Stomach (tissue), 9 donors: ENCODE data around the gene FAM83D. TPM values are rescaled to one million over a fixed set of nuclear protein-coding genes. Genes with fewer than 3 reads are reported as not detected.

ENCODE experiments used
- DNase-seq, 2 donors: peaks; one replicate each; pipeline versions ENCODE4 v3.0.0 to v3.0.0-alpha.2; 2013 to 2019
- H3K27ac ChIP-seq, 5 donors: fragments of 200-600 bp in 4 of 5; sonication (generic) in 4 of 5; one replicate each; pipeline ENCODE4 v1.5.1; 2013 to 2019; ENCODE audit warnings: mild to moderate bottlenecking in 1 of 5, moderate library complexity in 1 of 5
- H3K27me3 ChIP-seq, 3 donors: fragments of 200-600 bp; sonication (generic); one replicate each; pipeline ENCODE4 v1.5.1; 2017 to 2019; ENCODE audit warnings: mixed run types in 1 of 3
- H3K36me3 ChIP-seq, 4 donors: fragments of 200-600 bp; sonication (generic); 1 replicate in 3 of 4; 2 replicates in 1 of 4; pipeline ENCODE4 v1.5.1; 2016 to 2019
- H3K4me1 ChIP-seq, 4 donors: fragments of 200-600 bp; sonication (generic); one replicate each; pipeline ENCODE4 v1.5.1; 2016 to 2019
- H3K4me3 ChIP-seq, 4 donors: fragments of 200-600 bp; sonication (generic) in 3 of 4; one replicate each; pipeline ENCODE4 v1.5.1; 2016 to 2019; ENCODE audit warnings: mild to moderate bottlenecking in 1 of 4
- H3K9me3 ChIP-seq, 4 donors: fragments of 200-600 bp; sonication (generic); one replicate each; pipeline ENCODE4 v1.5.1; 2016 to 2019
- EP300 ChIP-seq: sonication (generic); formaldehyde crosslinking; IDR thresholded peaks from one replicate; pipeline ENCODE4 v1.6.1; 2017; ENCODE audit warnings: antibody characterized with exemption
- POLR2A ChIP-seq, 4 donors: fragments of 450-650 bp; IDR thresholded peaks; one replicate each; pipeline ENCODE4 v1.6.1; 2016; ENCODE audit warnings: antibody characterized with exemption in 4 of 4, control low read depth in 2 of 4, mild to moderate bottlenecking in 1 of 4, moderate library complexity in 1 of 4
- POLR2AphosphoS5 ChIP-seq, 3 donors: sonication (generic); formaldehyde crosslinking; IDR thresholded peaks; one replicate each; pipeline ENCODE4 v1.6.1; 2016; ENCODE audit warnings: antibody characterized with exemption in 3 of 3
- WGBS, 5 donors: extraction: QIAGEN DNeasy Blood & Tissue Kit in 3 of 5; methylation state at CpG; one replicate each; pipeline versions ENCODE4 v1.1.5 to v1.1.7; 2013 to 2018; 5-methylcytosine and 5-hydroxymethylcytosine counted together
- intact Hi-C: fragments of 100-400 bp; cut with DNase I; formaldehyde crosslinking; loops from one replicate; pipeline ENCODE4 v1.15.1; 2023; ENCODE audit warnings: low total_unique reads
- polyA plus RNA-seq, 3 donors: library from polyadenylated mRNA; stranded (reverse); fragments of 200-250 nt; gene quantifications; one replicate each; pipeline ENCODE4 v1.2.3, GENCODE V29; 2013
- total RNA-seq, 5 donors: library from RNA; depleted of rRNA; stranded (reverse); fragments of >200 nt; gene quantifications; one replicate each; pipeline versions ENCODE4 v1.1.0 to v1.2.3, GENCODE V29; 2014 to 2016
- TF ChIP-seq, protein P1 (sequence below), 7 experiments: fragments of 450-650 bp in 4 of 7; fragments of 200-600 bp in 3 of 7; sonication (generic) in 3 of 7; IDR thresholded peaks; one replicate each; pipeline ENCODE4 v1.5.1; 2016 to 2019; ENCODE audit warnings: antibody characterized with exemption in 7 of 7, control low read depth in 2 of 7, mild to moderate bottlenecking in 1 of 7
- donor health status: healthy with polysubstance abuse.
- donor health status: Bipolar disorder and iron deficiency.
- donor health status: healthy.

FAM83D gene
- total and polyA plus RNA-seq, 8 donors, result 2.0 to 289 (median 27.8) TPM

DNA sequence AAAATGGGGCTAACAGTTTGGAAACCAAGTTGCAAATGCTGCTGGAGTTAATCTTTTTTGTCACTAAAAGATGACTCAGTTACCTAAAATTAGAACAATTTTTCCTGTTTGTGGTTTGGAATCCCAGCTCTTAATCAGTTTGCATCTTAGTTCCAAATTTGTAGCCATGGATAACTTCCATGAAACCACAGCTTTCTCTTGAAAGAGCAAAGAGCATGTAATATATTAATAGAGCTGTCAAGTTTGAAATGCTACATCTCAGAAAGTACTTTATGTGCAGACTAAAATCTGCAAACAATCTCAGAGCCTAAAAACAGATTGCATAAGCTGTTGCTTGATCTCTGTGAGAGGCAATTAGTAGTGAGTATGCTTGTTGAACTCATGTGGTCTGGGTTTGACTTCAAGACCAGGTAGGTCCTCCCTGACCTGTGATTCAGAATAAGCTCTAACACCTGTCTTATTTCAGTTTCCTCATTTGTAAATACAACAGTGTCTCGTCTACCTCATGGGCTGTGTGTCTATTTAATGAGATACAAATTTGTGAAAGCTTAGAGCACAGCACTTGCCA lies 59.5 kb downstream of the FAM83D start:
- no peak overlapping the region for H3K4me3 ChIP-seq
- peaks cover 4 to 64% (median 38%) of the 10 kb centered on the region in 4 donors for H3K4me1 ChIP-seq
- peak in 1 of 2 donors; percentile 22 for DNase-seq
- H3K36me3 ChIP-seq, result peaks cover 7 to 28% (median 21%) of the 10 kb centered on the region in 4 donors
- peak overlapping the region in 4 of 5 donors; percentile 50 to 81 (median 60) for H3K27ac ChIP-seq
- TF ChIP-seq, protein P1, sequence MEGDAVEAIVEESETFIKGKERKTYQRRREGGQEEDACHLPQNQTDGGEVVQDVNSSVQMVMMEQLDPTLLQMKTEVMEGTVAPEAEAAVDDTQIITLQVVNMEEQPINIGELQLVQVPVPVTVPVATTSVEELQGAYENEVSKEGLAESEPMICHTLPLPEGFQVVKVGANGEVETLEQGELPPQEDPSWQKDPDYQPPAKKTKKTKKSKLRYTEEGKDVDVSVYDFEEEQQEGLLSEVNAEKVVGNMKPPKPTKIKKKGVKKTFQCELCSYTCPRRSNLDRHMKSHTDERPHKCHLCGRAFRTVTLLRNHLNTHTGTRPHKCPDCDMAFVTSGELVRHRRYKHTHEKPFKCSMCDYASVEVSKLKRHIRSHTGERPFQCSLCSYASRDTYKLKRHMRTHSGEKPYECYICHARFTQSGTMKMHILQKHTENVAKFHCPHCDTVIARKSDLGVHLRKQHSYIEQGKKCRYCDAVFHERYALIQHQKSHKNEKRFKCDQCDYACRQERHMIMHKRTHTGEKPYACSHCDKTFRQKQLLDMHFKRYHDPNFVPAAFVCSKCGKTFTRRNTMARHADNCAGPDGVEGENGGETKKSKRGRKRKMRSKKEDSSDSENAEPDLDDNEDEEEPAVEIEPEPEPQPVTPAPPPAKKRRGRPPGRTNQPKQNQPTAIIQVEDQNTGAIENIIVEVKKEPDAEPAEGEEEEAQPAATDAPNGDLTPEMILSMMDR (IDR thresholded peaks at IDR 0.05), result no peak
- TF ChIP-seq POLR2AphosphoS5 (IDR thresholded peaks at IDR 0.05), result peak; percentile 56 to 94 (median 88)
- TF ChIP-seq POLR2A (IDR thresholded peaks at IDR 0.05), result no peak
- TF ChIP-seq EP300, result peak; percentile 15
- intact Hi-C loops, result no loop called here
- WGBS, 5 donors, result 41 to 59% (median 54%) methylated on average over 1 of the region's 1 CpG
- H3K27me3 ChIP-seq, result no peaks in the 10 kb centered on the region
- no peaks in the 10 kb centered on the region for H3K9me3 ChIP-seq

DNA sequence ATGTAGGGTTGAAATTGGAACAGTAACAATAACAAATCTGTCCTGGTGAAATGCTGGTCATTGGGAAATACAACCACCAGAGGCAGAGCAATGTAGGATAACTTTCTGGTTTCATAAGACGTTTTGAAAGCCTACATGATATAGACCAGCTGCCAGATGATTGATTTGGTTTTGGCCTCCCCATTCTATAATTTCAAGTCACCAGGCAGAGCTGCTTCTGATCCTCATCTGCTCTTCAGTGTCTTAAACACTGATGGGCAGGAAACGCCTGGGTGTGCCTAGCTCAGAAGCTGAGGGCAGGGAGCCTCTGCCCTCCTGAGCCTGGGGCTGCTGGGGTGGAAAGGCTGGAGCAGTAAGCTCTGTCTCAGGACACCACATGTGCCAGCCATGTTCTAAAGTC lies 60.4 kb downstream of the FAM83D start:
- Histone ChIP-seq H3K4me1 (peaks cover 4 to 54% (median 36%) of the 10 kb centered on the region in 4 donors), H3K4me3 (no peak overlapping the region), H3K27me3 (no peaks in the 10 kb centered on the region), H3K36me3 (peaks cover 7 to 30% (median 27%) of the 10 kb centered on the region in 4 donors), H3K9me3 (no peaks in the 10 kb centered on the region), H3K27ac (peak overlapping the region in 4 of 5 donors; percentile 59 to 81 (median 60))
- 69 to 88% (median 81%) methylated on average over 2 of the region's 2 CpGs for WGBS, 5 donors
- TF ChIP-seq POLR2A (IDR thresholded peaks at IDR 0.05) (no peak), EP300 (no peak), POLR2AphosphoS5 (IDR thresholded peaks at IDR 0.05) (peak; percentile 61 to 78 (median 75))
- TF ChIP-seq, protein P1 (IDR thresholded peaks at IDR 0.05), result no peak
- peak in 1 of 2 donors; percentile 14 for DNase-seq
- intact Hi-C loops, result no loop called here

- peak overlapping the region in 1 of 5 donors; percentile 81 for H3K27ac ChIP-seq
- H3K27me3 ChIP-seq, result no peaks in the 10 kb centered on the region
- intact Hi-C loops, result no loop called here
- WGBS, 5 donors, result 72 to 89% (median 87%) methylated on average over 4 of the region's 4 CpGs
- DNase-seq, result no peak
- no peaks in the 10 kb centered on the region for H3K9me3 ChIP-seq
- no peak overlapping the region for H3K4me3 ChIP-seq
- peaks cover 4 to 50% (median 35%) of the 10 kb centered on the region in 4 donors for H3K4me1 ChIP-seq
- TF ChIP-seq POLR2AphosphoS5 (IDR thresholded peaks at IDR 0.05) (no peak), POLR2A (IDR thresholded peaks at IDR 0.05) (no peak), EP300 (no peak)
- TF ChIP-seq, protein P1 (IDR thresholded peaks at IDR 0.05), result no peak
- H3K36me3 ChIP-seq, result peaks cover 7 to 37% (median 29%) of the 10 kb centered on the region in 4 donors
Measured at GRCh38 chr20:38987777-38988176, 61.6 kb downstream of the FAM83D start.

- H3K9me3 ChIP-seq, result no peaks in the 10 kb centered on the region
- H3K27me3 ChIP-seq, result no peaks in the 10 kb centered on the region
- no peak overlapping the region for H3K4me3 ChIP-seq
- WGBS, 5 donors, result 84 to 96% (median 89%) methylated on average over 1 of the region's 1 CpG
- intact Hi-C loops, result no loop called here
- DNase-seq, result no peak
- peaks cover 4 to 23% (median 14%) of the 10 kb centered on the region in 4 donors for H3K4me1 ChIP-seq
- H3K27ac ChIP-seq, result no peak overlapping the region
- TF ChIP-seq, protein P1 (IDR thresholded peaks at IDR 0.05), result no peak
- TF ChIP-seq POLR2A (IDR thresholded peaks at IDR 0.05) (no peak), POLR2AphosphoS5 (IDR thresholded peaks at IDR 0.05) (no peak), EP300 (no peak)
- peaks cover 7 to 54% (median 48%) of the 10 kb centered on the region in 4 donors for H3K36me3 ChIP-seq
Measured at GRCh38 chr20:38990728-38991127, 64.5 kb downstream of the FAM83D start.
